DLD1 (cell line): ENCODE measurements around the gene ZNF618.

ENCODE experiments used
- in situ Hi-C: cut with HindIII; loops from 2 replicates; pipeline ENCODE4 v1.10.0; 2017; ENCODE audit warnings: low sequenced_read_pairs

The ZNF618 gene

DNA sequence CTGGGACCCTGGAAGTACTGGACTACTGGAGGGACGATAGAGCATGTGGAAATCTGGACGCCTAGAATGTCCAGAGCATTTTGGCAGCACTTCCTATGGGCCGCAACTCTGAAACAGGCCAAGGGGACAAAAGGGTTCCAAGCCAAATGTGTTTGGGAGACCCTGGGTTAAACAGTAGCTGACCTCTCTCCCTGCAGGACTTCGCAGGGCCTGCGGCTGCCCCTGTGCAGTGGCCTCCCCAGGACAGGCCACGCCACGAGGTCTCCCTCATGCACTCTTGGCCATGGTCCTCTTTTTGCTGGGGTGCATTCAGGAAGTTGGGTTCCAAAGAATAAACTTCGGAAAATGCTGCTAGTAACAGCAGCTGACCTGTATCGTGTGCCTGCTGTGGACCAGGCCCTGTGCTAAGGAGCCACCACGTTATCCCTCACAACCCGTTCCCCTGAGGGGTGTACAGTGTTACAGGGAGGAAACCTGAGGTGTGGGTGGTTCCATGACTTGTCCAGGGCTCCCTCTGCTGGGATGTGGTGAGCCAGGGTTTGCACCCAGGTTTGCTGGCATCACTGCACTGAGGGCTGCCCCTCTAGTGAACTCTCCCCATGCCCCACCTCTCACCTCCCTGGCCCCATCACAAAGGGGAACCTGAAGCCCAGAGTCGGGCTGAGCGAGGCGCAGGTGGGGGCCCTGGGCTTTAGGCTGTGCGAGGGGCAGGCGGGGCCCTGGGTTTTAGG, 122.6 kb downstream of the ZNF618 start:
- in situ Hi-C loops: no loop called here

DNA sequence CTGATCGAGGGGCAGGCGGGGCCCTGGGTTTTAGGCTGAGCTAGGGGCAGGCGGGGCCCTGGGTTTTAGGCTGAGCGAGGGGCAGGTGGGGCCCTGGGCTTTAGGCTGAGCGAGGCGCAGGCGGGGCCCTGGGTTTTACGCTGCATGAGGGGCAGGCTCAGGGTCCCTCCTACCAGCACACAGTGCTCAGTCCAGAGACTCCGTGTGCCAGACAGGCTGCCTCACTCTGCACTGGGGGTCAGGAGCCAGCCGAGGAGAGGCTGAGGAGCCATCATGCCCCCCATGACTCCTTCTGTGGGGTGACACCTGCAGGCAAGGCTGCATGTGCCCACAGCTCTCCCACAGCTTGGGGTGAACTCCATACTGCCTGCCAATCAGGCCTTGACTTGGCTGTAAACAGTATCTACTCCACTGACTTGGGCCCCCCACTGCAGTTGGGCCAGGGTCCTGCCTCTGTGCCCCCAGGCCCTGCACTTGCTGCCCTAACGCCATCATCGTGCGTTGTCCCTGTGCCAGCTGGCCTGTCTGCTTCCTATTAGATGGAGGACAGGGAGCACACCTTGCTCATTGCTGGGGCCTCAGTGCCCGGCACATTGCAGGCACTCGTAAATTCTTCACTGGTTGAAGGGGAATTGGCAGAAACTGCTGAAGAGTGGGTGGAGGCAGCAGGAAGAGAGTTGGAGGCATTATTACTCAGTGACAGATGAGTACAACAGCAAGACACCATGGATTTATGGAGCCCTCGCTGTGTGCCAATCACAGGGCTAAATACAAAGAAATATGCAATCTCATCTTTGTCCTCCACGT, 123.3 kb downstream of the ZNF618 start:
- in situ Hi-C loops: no loop called here

DNA sequence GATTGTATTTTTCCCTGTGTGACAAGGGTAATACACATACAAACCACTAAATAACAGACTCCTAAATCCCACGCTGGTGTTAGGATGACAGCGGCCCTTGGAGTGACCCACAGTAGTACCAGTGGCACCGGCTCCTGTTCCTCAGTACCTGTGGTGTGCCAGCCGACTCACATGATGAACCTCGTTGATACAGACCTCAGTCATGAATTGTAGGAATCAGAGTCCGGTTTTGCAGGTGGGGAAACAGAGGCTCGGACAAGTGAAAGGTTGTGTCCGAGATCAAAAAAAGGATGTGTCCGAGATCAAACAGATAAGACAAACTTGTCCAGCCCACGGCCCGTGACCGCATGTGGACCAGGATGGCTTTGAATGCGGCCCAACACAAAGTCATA, 124.0 kb downstream of the ZNF618 start:
- in situ Hi-C loops: no loop called here

DNA sequence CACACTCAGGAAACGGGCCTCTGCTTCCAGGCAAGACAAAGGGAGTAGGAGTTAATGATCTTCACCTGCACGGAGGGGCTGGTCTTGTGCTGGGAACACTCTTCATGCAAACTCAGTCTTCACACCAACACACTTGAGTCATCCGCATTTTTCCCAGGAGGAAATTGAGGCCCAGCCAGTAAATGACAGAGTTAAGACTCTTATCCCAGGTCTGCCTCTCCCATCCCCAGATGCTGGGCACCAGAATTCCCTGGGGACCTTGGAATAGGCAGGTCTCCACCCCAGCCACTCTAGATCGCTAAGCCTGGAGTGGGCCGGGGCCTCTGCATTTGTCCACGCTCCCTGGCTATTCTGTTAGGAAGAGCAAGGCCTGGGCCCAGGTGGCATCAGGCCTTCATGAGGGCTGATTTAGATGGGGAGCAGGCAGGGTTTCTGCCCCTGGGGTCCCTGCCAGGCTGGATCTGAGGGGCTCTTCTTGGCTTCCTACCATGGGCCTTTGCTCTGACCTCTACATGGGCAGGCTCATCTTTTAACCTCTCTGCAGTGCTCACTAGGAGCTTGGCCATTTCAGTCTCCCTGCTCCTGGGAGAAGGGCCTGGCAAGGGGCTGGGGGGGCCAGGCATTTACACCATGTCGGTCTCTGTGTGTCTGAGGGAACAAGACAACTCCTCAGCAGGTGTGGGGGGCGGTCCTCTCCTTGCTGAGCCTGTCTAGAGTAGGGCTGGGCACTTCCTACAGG, 124.7 kb downstream of the ZNF618 start:
- in situ Hi-C loops: no loop called here

DNA sequence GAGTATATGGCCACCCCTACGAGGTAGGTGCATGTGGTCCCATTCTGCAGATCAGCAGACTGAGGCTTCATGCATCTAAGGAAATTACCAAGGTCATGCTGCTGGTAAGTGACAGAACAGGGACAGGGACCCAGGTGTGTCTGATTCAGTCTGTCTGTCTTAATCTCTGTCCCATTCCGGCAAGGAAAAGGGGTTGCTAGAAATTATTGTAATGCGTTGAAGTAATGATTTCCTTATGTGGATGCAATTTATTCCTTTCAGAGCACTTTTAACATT, 125.2 kb downstream of the ZNF618 start:
- in situ Hi-C loops: no loop called here

DNA sequence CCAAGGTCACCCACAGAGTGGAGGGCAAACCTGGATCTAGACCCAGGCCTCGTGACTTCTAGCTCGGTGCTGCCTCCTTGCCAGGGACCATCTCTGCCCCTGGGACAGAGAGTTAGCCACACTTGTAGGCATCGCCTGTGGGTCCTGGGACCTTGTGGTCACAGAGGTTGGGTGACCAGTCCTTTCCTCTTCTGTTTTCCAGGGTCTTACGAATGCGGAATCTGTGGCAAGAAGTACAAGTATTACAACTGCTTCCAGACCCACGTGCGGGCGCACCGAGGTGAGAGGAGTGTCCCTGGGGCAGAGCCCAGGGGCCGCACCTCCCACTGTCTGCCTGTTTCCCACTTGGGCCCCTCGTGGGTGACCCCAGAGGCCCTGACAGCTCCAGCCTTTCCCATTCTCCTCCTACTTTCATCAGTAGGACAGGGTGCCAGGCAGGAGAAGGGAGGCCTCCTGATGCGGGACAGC, 125.7 kb downstream of the ZNF618 start:
- in situ Hi-C loops: no loop called here

DNA sequence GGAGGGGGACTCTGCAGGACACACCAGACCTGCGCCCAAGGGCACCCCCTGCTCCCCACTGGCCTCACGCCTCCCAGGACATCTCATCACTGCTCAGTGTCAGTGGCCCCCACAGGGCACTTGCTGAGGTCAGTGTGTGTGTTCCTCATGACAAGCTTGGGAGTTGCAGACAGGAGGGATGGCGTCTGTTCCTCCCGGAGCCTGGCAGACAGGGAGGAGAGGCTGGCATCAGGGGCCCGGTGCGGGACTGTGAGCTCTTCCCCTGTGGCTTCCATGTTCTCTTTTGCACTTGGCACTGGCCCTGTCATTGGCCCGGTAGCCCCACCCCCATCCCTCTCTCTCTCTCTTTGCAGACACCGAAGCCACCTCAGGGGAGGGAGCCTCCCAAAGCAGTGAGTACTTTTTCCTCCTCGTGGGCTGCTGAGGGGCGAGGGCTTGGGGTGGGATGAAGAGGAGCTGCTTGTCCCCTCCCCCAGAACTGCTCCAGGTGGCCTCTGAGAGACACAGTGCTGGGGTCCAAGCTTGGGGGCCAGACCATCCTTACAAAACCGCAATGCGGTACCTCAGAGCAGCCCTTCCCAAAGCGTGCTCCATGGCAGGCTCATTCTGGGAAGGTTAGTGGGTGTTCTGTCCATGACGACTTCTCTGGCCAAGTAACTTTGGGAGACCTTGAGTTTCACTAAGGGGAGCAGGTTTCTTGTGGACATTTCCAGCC, 126.3 kb downstream of the ZNF618 start:
- in situ Hi-C loops: no loop called here

DNA sequence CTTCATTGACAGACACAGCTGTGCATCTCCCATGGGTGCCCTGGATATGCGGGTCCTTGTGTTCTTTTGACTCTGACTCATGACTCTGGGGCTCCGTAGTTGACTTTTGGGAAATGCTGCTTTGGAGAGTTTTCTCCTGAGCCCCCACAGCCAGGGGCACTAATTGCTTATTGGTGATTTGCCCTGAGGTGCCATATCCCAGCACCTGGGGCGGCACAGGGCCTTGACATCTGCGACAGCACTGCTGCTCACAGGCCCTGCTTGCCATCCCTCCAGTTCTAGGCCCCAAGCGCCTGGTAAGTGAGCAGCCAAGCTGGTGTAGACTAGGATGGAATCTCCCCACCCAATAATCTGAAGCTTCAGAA, 126.9 kb downstream of the ZNF618 start:
- in situ Hi-C loops: no loop called here

DNA sequence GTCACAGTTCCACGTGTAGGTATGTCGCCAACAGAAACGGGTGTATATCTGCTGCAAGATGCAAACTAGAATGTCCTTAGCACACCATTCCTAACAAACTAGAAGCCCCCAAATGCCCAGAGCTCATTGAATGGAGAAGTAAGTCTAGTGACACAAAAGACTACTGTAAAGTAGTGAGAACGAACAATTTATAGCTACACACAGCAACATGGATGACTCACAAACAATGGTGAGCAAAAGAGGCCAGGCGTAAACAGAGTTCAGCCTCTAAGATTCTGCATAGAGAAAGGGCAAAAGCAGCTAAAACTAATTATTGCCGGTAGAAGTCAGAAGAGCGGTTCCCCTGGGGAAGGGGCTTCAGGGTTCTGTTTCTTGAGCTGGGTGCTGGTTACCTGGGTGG, 127.2 kb downstream of the ZNF618 start:
- in situ Hi-C loops: no loop called here

DNA sequence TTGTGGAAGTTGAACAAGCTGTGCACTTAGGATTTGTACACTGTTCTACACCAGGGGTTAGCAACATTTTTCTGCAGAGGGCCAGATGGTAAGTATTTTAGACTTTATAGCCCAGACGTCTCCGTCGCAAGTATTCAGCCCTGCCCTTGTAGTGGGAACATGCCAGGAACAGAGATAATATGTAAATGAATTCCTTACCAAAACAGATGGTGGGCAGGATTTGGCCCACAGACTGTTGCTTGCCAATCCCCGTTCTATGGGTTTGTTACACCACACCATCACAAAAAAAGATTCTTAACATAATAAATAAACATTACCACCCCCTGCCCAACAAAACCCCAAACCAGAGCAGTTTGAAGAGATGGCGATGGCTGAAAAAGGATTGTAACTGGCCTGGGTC, 127.6 kb downstream of the ZNF618 start:
- in situ Hi-C loops: no loop called here

DNA sequence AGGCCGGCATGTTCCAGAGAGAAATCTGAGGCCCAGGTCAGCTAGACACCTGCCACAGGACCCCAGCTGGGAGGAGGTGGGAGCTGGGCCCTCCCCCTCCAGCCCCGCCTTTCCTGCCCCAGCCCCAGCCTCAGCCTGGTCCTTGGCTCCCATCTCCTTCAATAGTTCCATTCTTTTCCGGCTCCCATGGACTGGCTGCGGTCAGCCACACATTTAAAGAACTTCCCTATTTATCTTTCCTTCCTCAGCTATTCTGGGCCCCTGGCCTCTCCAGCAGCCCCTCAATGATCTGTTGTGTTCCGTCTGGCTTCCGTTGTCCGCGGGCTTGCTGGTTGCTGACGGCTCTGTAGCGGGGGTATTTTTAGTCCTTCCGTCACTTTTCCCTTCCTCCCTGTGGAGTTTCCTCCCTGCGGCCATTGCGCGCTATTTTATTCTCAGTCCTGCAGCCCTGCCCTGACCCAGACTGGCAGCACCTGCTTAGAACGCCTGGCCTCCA, 128.2 kb downstream of the ZNF618 start:
- in situ Hi-C loops: no loop called here

DNA sequence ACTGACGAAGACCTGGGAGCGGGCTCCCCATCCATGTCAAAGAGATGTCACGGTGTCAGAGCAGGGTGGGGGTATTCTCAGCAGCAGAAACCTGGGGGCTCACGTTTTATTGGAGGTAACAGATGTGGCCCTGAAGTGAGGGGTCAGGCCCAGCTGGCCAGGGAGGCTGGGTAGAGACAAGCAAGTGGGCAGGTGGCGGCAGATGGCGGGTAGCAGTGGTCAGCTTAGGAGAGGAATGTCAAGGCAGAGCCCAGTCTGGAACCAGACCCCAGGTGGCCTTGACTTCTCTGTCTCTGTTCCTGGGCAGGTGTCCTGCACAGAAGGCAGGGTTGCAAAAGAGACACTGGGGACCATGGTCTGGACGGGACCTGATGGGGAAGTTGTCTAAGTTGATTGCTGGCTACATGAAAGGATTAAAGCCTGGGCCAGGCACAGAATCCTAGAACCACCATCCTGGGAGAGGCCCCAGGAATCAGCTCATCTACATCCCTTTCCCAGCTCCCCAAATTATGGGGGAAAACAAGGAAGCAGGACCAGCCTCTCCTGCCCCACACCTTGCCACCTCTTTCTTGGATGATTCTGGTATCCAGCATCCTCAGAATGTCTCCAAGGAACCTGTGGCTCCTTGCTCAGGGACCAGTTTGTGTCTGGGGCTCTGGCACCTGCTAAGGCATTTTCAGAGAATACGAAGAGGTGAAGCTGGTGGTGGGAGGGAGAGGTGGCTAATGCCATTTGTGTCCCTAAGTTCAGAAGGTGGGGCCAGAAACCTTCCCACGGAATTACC, 129.5 kb downstream of the ZNF618 start:
- in situ Hi-C loops: no loop called here

DNA sequence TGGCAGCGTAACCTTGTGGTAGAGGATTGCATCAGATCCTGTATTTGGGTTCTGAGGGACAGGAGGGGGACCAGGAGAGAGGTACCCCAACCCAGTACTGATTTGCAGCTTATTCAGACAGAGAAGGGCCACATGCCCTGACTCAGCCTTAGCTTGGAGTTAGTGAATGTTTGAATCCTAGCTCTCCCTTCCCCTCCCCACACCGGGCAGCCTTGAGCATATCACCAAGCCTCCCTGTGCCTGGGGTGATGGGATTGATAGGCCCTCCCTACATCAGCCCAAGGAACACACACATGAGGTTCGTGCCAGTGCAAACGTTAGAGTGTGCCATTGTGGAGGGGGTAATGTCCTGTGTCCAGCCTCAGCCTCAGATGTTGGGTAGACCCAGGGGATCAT, 130.0 kb downstream of the ZNF618 start:
- in situ Hi-C loops: no loop called here

DNA sequence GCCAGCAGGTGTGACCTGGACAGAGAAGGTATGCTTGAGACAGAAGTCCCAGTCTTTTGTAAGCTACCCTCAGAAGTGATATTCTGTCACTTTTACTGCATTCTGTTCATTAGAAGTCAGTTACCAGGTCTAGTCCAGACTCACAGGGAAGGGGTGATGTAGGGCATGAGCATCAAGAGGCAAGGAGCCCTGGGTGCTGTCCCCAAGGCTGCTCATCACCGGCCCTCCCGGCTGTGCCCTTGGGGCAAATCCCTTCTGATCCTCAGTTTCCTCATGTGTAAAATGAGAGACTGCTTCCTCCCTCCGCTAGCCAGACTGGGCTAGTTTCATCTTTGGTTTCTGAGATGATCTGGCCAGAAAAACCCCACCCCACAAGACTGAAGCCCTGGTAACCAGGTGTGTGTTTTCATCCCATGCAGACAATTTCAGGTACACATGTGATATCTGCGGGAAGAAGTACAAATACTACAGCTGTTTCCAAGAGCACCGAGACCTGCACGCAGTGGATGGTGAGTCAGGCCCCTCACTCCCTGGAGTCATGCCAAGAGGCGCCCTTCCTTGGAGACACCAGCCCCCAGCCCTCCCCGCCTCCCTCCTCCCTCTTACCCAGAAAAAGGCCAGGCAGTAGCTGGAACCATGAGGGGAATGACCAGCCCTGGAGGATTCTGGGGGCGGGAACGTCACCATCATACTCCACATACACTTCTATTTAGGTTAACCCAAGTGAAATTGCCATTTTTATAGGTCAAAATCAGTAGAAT, 131.0 kb downstream of the ZNF618 start:
- in situ Hi-C loops: no loop called here

DNA sequence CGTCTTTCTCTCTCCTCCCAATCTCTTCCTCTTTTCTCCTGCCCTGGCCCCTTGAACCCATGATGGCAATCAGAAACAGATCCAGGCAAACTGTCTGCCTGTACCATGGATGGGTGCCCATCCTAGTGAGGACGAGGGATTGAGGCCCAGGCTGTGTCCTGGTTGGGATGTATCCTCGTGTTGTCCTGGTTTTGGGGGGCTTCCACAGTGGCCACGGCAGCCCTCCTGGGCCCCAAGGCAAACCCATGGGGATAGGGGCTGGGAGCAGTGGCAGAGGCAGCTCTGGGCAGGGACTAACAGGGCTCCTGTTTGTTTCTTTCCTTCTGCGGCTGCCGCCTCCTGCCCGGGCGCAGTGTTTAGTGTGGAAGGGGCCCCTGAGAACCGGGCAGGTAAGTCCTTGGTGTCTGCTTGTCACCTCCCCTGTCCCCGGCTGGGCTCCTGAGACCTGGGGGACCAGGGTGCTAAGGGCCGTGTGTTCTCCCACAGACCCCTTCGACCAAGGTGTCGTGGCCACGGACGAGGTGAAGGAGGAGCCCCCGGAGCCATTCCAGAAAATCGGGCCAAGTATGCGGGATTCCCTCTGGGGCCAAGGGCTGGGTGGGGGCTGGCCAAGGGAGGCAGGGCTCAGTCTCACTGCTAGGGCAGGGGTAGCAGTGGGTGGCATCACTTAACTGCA, 132.0 kb downstream of the ZNF618 start:
- in situ Hi-C loops: no loop called here

DNA sequence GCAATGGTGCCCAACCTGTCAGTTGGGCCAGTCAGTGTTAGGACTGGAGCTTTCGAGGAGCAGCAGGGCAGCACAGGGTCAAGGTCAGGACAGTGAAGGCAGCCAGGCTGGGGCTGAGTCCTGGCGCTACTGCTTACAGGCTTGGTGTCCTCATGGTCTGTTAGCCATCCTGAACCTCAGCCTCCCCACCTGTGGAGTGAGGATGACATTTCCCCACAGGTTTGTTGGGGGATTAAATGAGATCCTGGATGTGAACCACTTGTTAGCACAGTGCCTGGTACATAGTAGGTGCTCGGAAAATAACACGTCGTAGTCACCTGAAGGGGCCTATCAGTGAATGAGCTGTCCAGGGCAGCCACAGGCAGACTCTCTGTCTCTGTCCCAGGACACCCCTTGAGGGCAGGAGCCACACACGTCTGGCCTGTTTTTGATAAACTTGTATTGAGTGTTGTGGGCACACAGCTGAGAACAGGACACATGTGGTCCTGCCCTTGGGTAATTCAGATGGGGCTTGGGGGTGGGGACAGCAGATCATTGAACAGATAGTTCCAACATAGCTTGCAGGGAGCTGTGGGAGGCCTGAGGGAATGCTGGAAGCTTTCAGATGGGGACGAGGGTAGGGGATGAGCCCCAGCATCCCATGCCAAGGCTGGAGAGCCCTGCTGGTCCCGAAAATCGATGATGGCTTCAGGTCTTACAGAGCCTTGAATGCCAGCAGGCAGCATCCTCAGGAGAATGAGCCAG, 132.7 kb downstream of the ZNF618 start:
- in situ Hi-C loops: no loop called here

DNA sequence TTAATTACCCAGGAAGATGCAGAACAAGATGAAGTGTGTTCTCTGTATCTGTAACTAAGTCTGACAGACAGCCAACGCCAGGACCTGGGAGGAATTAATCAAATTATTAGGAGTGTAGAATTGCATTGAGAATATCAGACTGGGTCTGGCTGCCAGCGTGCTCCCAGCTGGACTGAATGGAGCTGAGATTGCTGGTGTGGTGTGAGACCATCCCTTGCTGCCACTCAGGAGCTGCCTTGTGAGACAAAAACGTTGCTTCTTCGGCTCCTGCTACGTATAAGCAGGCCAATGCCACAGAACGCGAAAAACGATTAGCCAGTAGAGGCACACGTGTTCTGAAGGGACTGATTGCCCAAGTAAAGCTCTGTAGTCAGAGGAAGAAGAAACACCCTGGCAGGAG, 135.2 kb downstream of the ZNF618 start:
- in situ Hi-C loops: no loop called here

DNA sequence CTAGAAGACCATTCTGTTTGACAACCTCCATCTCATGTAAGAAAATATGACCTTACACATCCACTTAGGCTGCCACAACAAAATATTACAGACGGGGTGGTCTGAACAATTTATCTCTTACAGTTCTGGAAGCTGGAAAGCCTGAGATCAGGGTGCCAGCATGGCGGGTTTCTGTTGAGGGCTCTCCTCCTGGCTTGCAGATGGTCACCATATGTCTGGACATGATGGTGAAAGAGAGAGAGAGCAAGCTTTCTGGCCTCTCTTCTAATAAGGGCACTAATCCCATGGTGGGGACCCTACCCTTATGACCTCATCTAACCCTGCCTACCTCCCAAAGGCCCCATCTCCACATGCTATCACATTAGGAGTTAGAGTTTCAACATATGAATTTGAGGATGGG, 136.0 kb downstream of the ZNF618 start:
- in situ Hi-C loops: no loop called here
